HAP-1 (cell line): Measurements from ENCODE around the gene ERC2.
"Not testable (repeated sequence)": the region's sequence is repeated elsewhere in the genome, so short reads cannot be mapped to it uniquely, and the experiment has no call there.

ENCODE experiments used
- DNase-seq, 2 experiments: peaks; one replicate each; pipeline ENCODE4 v3.0.0-alpha.2; 2016 to 2020; ENCODE audit warnings: low spot score in 2 of 2
- H3K27me3 ChIP-seq: fragments of 250-450 bp; sonication (Bioruptor Pico); 2 replicates; pipeline ENCODE4 v1.5.1; 2020; ENCODE audit warnings: low read depth, mild to moderate bottlenecking, moderate library complexity
- H3K36me3 ChIP-seq: fragments of 250-450 bp; sonication (Bioruptor Pico); replicated peaks from 2 replicates; pipeline ENCODE4 v1.5.1; 2020; ENCODE audit warnings: mild to moderate bottlenecking
- H3K4me1 ChIP-seq: fragments of 250-450 bp; sonication (Bioruptor Pico); 2 replicates; pipeline ENCODE4 v1.5.1; 2020; ENCODE audit warnings: mild to moderate bottlenecking
- H3K4me3 ChIP-seq: fragments of 250-450 bp; sonication (Bioruptor Pico); 2 replicates; pipeline ENCODE4 v1.5.1; 2020; ENCODE audit warnings: mild to moderate bottlenecking, moderate library complexity
- H3K9me3 ChIP-seq: fragments of 250-450 bp; sonication (Bioruptor Pico); 2 replicates; pipeline ENCODE4 v1.5.1; 2020; ENCODE audit warnings: mild to moderate bottlenecking, moderate library complexity
- in situ Hi-C: fragments of 300-500 bp; cut with MboI; formaldehyde crosslinking; loops from 3 replicates; pipeline ENCODE4 v1.14.3; 2020; ENCODE audit warnings: low sequenced_read_pairs, inconsistent platforms, mixed read lengths

ERC2 gene

GRCh38 chr3:56048331-56048730 is 419.9 kb downstream of the ERC2 start:
- Histone ChIP-seq H3K4me3 (no peak overlapping the region), H3K4me1 (0 out of 2 replicates have a peak, but pooled peaks cover 3% of the 10 kb centered on the region), H3K9me3 (no peaks in the 10 kb centered on the region), H3K27me3 (no peaks in the 10 kb centered on the region), H3K36me3 (no peaks in the 10 kb centered on the region)
- no peak for DNase-seq
- in situ Hi-C loops, result loop anchor here (10.0 kb wide), 1 partner anchor 564 kb away; the partner anchor contains the start of gene WNT5A

DNA sequence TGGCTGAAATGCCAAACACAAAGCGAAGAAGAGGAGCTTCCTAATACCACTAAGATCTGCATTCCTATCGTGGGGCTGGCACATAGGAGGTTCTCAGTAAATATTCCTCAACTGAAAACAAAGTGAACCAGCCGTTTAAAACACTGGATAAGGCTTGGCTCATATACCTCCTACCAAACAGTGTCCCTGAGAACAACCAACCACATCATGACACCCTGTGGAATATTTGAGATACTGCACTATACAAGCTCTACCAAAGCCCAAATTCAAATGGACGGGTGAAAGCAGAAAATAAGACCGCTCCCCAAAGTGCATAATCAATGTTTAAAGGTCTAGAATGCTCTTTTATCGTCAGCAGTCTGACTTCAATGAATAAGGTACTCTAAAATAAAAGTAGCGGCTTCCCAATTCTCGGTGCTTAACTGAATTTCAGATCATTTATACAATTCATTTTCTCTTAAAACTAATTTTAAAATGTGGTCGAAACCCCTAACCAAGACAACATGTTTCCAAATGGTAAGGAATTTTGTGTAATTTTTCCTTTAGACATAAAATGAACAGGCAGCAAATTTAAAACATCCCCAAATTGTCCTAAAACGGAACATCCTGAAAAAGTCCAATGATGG is 425.8 kb downstream of the ERC2 start:
- Histone ChIP-seq H3K9me3 (no peaks in the 10 kb centered on the region), H3K4me1 (peaks cover 9% of the 10 kb centered on the region), H3K36me3 (no peaks in the 10 kb centered on the region), H3K27me3 (no peaks in the 10 kb centered on the region), H3K4me3 (no peak overlapping the region)
- in situ Hi-C loops, result loop anchor here (10.0 kb wide), 1 partner anchor 558 kb away; the partner anchor contains the start of gene WNT5A
- peak; percentile 41 to 90 for DNase-seq

GRCh38 chr3:56025326-56025725 is 442.9 kb downstream of the ERC2 start:
- Histone ChIP-seq H3K36me3 (no peaks in the 10 kb centered on the region), H3K27me3 (no peaks in the 10 kb centered on the region), H3K4me3 (no peak overlapping the region), H3K9me3 (no peaks in the 10 kb centered on the region), H3K4me1 (peaks cover 8% of the 10 kb centered on the region)
- DNase-seq, result peak; percentile 70 to 76
- in situ Hi-C loops, result no loop called here

DNA sequence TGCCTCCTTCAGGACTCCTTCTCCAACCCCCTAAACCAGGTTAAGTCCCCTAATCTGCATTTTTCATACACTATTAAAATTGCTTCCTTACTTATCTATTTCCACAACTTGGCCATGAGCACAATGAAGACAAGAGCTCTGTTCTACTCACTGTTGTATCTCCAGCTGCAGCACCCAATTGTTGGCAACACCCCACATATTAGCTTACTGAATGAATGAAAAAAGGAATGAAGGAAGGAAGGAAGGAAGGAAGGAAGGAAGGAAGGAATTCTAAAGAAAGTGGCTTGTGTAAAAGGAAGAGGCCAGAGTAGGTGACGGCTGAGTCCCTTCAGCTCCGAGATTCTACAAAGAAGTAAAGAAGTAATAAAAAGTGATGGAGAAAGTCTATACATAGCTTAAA is 444.7 kb downstream of the ERC2 start:
- Histone ChIP-seq H3K36me3 (no peaks in the 10 kb centered on the region), H3K4me3 (no peak overlapping the region), H3K9me3 (no peaks in the 10 kb centered on the region), H3K27me3 (no peaks in the 10 kb centered on the region), H3K4me1 (peaks cover 23% of the 10 kb centered on the region)
- in situ Hi-C loops, result no loop called here
- DNase-seq, result no peak

GRCh38 chr3:56022619-56023018 is 445.6 kb downstream of the ERC2 start:
- H3K4me3 ChIP-seq, result no peak overlapping the region
- in situ Hi-C loops, result no loop called here
- no peak for DNase-seq
- H3K9me3 ChIP-seq, result no peaks in the 10 kb centered on the region
- H3K36me3 ChIP-seq, result no peaks in the 10 kb centered on the region
- H3K4me1 ChIP-seq, result peaks cover 23% of the 10 kb centered on the region
- no peaks in the 10 kb centered on the region for H3K27me3 ChIP-seq

- Histone ChIP-seq H3K36me3 (no peaks in the 10 kb centered on the region), H3K4me3 (no peak overlapping the region), H3K27me3 (no peaks in the 10 kb centered on the region), H3K9me3 (no peaks in the 10 kb centered on the region), H3K4me1 (peaks cover 19% of the 10 kb centered on the region)
- no peak for DNase-seq
- in situ Hi-C loops, result no loop called here
Observed at GRCh38 chr3:56019490-56020146, 448.6 kb downstream of the ERC2 start.

DNA sequence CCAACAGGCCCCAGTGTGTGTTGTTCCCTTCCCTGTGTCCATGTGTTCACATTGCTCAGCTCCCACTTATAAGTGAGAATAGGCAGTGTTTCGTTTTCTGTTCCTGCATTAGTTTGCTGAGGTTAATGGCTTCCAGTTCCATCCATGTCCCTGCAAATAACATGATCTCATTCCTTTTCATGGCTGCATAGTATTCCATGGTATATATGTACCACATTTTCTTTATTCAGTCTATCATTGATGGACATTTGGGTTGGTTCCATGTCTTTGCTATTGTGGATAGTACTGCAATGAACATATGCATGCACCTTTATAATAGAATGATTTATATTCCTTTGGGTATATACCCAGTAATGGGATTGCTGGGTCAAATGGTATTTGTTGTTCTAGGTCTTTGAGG is 452.9 kb downstream of the ERC2 start:
- DNase-seq, H3K27me3 ChIP-seq, in situ Hi-C loops, H3K9me3 ChIP-seq, H3K4me3 ChIP-seq, H3K36me3 ChIP-seq: not testable (repeated sequence)
- peaks cover 18% of the 10 kb centered on the region for H3K4me1 ChIP-seq

- H3K9me3 ChIP-seq, result no peaks in the 10 kb centered on the region
- H3K4me3 ChIP-seq, result no peak overlapping the region
- no peak for DNase-seq
- no peaks in the 10 kb centered on the region for H3K36me3 ChIP-seq
- in situ Hi-C loops, result no loop called here
- H3K4me1 ChIP-seq, result peaks cover 5% of the 10 kb centered on the region
- H3K27me3 ChIP-seq, result no peaks in the 10 kb centered on the region
Observed at GRCh38 chr3:56012721-56013120, 455.5 kb downstream of the ERC2 start.

- Histone ChIP-seq H3K27me3 (no peaks in the 10 kb centered on the region), H3K9me3 (no peaks in the 10 kb centered on the region), H3K4me1 (peaks cover 71% of the 10 kb centered on the region), H3K36me3 (no peaks in the 10 kb centered on the region), H3K4me3 (no peak overlapping the region)
- in situ Hi-C loops, result no loop called here
- peak; percentile 21 to 59 for DNase-seq
Observed at GRCh38 chr3:56005196-56005805, 463.0 kb downstream of the ERC2 start.

- H3K36me3 ChIP-seq, result no peaks in the 10 kb centered on the region
- H3K27me3 ChIP-seq, result no peaks in the 10 kb centered on the region
- H3K9me3 ChIP-seq, result no peaks in the 10 kb centered on the region
- H3K4me1 ChIP-seq, result peaks cover 90% of the 10 kb centered on the region
- H3K4me3 ChIP-seq, result no peak overlapping the region
- no peak for DNase-seq
- in situ Hi-C loops, result no loop called here
Observed at GRCh38 chr3:56003129-56003528, 465.1 kb downstream of the ERC2 start.

- no peak overlapping the region for H3K4me3 ChIP-seq
- no peaks in the 10 kb centered on the region for H3K36me3 ChIP-seq
- no peaks in the 10 kb centered on the region for H3K9me3 ChIP-seq
- in situ Hi-C loops, result no loop called here
- peak; percentile 16 to 98 for DNase-seq
- peaks cover 84% of the 10 kb centered on the region for H3K4me1 ChIP-seq
- H3K27me3 ChIP-seq, result no peaks in the 10 kb centered on the region
Observed at GRCh38 chr3:56001991-56002390, 466.3 kb downstream of the ERC2 start.

- no peaks in the 10 kb centered on the region for H3K36me3 ChIP-seq
- DNase-seq, result peak in 1 of 2 experiments; percentile 51
- no peaks in the 10 kb centered on the region for H3K27me3 ChIP-seq
- peaks cover 79% of the 10 kb centered on the region for H3K4me1 ChIP-seq
- no peaks in the 10 kb centered on the region for H3K9me3 ChIP-seq
- in situ Hi-C loops, result no loop called here
- H3K4me3 ChIP-seq, result no peak overlapping the region
Observed at GRCh38 chr3:56001537-56001936, 466.7 kb downstream of the ERC2 start.

GRCh38 chr3:55989366-55989765 is 478.9 kb downstream of the ERC2 start:
- DNase-seq, result peak in 1 of 2 experiments; percentile 19
- in situ Hi-C loops, result no loop called here
- H3K36me3 ChIP-seq, result no peaks in the 10 kb centered on the region
- no peaks in the 10 kb centered on the region for H3K9me3 ChIP-seq
- no peak overlapping the region for H3K4me3 ChIP-seq
- H3K4me1 ChIP-seq, result peaks cover 18% of the 10 kb centered on the region
- H3K27me3 ChIP-seq, result no peaks in the 10 kb centered on the region

DNA sequence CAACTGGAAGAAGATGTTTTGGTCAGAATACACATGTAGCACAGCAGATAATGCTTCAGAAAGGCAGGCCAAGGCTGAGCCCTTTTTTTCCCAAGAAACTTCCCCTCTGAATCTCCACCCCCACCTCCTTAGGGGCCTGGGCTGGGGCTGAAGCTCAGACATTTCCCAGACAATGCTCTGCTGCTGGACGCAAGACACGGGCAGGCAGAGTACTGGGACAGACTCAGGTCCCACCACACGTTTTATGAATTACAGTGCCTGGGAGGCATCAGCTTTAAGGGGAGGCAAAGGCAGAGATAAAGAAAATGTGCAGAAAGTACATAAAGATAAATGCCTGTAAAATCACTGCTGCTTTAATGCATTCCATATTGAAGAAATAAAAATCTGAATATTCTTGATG is 479.4 kb downstream of the ERC2 start:
- Histone ChIP-seq H3K4me1 (peaks cover 14% of the 10 kb centered on the region), H3K9me3 (no peaks in the 10 kb centered on the region), H3K4me3 (no peak overlapping the region), H3K36me3 (no peaks in the 10 kb centered on the region), H3K27me3 (no peaks in the 10 kb centered on the region)
- in situ Hi-C loops, result no loop called here
- DNase-seq, result peak; percentile 16 to 44
